GM23338 (cell line): ENCODE results near the gene TMEM145.

Source experiments
- ZNF114 ChIP-seq: fragments of 250-450 bp; sonication (Bioruptor Pico); IDR thresholded peaks from 2 replicates; pipeline ENCODE4 v1.5.0; 2020; ENCODE audit warnings: mild to moderate bottlenecking, moderate library complexity
- TF ChIP-seq, protein P1 (sequence below), 2 experiments: fragments of 200-600 bp in 1 of 2; sonication (generic) in 1 of 2; conservative IDR thresholded peaks; 2 replicates each; pipeline versions ENCODE4 v1.5.1 to v1.6.1; 2016 to 2017; ENCODE audit warnings: antibody characterized with exemption in 2 of 2, low read depth in 2 of 2, mild to moderate bottlenecking in 2 of 2, moderate library complexity in 1 of 2
- TF ChIP-seq, protein P2 (sequence below): IDR thresholded peaks from one replicate; pipeline ENCODE4 v1.6.1; 2018; ENCODE audit warnings: antibody characterized with exemption; ENCODE audit not compliant: unreplicated experiment

GRCh38 chr19:42335971-42336370, 22.9 kb downstream of the TMEM145 start:
- TF ChIP-seq, protein P1, sequence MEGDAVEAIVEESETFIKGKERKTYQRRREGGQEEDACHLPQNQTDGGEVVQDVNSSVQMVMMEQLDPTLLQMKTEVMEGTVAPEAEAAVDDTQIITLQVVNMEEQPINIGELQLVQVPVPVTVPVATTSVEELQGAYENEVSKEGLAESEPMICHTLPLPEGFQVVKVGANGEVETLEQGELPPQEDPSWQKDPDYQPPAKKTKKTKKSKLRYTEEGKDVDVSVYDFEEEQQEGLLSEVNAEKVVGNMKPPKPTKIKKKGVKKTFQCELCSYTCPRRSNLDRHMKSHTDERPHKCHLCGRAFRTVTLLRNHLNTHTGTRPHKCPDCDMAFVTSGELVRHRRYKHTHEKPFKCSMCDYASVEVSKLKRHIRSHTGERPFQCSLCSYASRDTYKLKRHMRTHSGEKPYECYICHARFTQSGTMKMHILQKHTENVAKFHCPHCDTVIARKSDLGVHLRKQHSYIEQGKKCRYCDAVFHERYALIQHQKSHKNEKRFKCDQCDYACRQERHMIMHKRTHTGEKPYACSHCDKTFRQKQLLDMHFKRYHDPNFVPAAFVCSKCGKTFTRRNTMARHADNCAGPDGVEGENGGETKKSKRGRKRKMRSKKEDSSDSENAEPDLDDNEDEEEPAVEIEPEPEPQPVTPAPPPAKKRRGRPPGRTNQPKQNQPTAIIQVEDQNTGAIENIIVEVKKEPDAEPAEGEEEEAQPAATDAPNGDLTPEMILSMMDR (conservative IDR thresholded peaks at IDR 0.05; ENCODE audit: low read depth in 2 of 2): no peak
- TF ChIP-seq, protein P2, sequence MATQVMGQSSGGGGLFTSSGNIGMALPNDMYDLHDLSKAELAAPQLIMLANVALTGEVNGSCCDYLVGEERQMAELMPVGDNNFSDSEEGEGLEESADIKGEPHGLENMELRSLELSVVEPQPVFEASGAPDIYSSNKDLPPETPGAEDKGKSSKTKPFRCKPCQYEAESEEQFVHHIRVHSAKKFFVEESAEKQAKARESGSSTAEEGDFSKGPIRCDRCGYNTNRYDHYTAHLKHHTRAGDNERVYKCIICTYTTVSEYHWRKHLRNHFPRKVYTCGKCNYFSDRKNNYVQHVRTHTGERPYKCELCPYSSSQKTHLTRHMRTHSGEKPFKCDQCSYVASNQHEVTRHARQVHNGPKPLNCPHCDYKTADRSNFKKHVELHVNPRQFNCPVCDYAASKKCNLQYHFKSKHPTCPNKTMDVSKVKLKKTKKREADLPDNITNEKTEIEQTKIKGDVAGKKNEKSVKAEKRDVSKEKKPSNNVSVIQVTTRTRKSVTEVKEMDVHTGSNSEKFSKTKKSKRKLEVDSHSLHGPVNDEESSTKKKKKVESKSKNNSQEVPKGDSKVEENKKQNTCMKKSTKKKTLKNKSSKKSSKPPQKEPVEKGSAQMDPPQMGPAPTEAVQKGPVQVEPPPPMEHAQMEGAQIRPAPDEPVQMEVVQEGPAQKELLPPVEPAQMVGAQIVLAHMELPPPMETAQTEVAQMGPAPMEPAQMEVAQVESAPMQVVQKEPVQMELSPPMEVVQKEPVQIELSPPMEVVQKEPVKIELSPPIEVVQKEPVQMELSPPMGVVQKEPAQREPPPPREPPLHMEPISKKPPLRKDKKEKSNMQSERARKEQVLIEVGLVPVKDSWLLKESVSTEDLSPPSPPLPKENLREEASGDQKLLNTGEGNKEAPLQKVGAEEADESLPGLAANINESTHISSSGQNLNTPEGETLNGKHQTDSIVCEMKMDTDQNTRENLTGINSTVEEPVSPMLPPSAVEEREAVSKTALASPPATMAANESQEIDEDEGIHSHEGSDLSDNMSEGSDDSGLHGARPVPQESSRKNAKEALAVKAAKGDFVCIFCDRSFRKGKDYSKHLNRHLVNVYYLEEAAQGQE: no peak
- no peak for TF ChIP-seq ZNF114 (CRISPR knock-in tag)
